Nephron progenitor cell (in vitro differentiated cells): ENCODE data around the gene PAX5.

Source experiments
- DNase-seq: peaks from one replicate; pipeline ENCODE4 v3.0.0; 2021
- H3K27ac Mint-ChIP-seq: 2 replicates; pipeline ENCODE4 v1.8.0; 2021; ENCODE audit warnings: mild to moderate bottlenecking, moderate library complexity, mixed read lengths
- H3K27me3 Mint-ChIP-seq: 2 replicates; pipeline ENCODE4 v1.8.0; 2021; ENCODE audit warnings: mild to moderate bottlenecking, low read depth, mixed read lengths; ENCODE audit not compliant: poor library complexity
- H3K36me3 Mint-ChIP-seq: 2 replicates; pipeline ENCODE4 v1.8.0; 2021; ENCODE audit warnings: low read depth, mixed read lengths
- H3K4me1 Mint-ChIP-seq: 2 replicates; pipeline ENCODE4 v1.8.0; 2021; ENCODE audit warnings: mixed read lengths
- H3K4me3 Mint-ChIP-seq: 2 replicates; pipeline ENCODE4 v1.8.0; 2021; ENCODE audit warnings: mild to moderate bottlenecking, moderate library complexity, mixed read lengths
- H3K9me3 Mint-ChIP-seq: 2 replicates; pipeline ENCODE4 v1.8.0; 2021; ENCODE audit warnings: mild to moderate bottlenecking, moderate library complexity, mixed read lengths
- TF ChIP-seq, protein P1 (sequence below): fragments of 200-600 bp; sonication (generic); IDR thresholded peaks from 2 replicates; pipeline ENCODE4 v1.5.0; 2021; ENCODE audit warnings: antibody characterized with exemption

PAX5 gene

DNA sequence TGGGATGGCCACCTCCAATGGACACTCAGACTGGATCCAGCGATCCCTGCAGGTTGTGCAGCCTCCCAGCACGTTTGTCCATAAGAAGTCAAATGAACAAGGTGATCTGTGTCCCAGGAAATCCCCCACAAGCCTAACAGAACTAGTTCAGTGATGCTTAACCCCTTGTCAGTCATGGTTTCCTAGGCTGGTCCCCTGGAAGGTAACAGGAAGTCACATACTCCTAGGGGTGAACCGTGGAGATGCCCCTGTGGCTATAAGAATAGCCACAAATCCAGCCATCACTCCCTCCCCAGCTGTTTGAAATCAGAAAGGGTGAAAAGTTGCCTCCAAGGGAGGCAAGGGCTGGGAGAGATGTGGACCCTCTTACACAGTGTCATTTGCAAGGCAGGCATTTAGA lies 22.5 kb downstream of the PAX5 start:
- Mint-ChIP-seq H3K27me3 (peaks cover 90% of the 10 kb centered on the region), H3K27ac (no peak overlapping the region), H3K9me3 (no peaks in the 10 kb centered on the region), H3K36me3 (no peaks in the 10 kb centered on the region), H3K4me3 (no peak overlapping the region), H3K4me1 (no peaks in the 10 kb centered on the region)
- TF ChIP-seq, protein P1, sequence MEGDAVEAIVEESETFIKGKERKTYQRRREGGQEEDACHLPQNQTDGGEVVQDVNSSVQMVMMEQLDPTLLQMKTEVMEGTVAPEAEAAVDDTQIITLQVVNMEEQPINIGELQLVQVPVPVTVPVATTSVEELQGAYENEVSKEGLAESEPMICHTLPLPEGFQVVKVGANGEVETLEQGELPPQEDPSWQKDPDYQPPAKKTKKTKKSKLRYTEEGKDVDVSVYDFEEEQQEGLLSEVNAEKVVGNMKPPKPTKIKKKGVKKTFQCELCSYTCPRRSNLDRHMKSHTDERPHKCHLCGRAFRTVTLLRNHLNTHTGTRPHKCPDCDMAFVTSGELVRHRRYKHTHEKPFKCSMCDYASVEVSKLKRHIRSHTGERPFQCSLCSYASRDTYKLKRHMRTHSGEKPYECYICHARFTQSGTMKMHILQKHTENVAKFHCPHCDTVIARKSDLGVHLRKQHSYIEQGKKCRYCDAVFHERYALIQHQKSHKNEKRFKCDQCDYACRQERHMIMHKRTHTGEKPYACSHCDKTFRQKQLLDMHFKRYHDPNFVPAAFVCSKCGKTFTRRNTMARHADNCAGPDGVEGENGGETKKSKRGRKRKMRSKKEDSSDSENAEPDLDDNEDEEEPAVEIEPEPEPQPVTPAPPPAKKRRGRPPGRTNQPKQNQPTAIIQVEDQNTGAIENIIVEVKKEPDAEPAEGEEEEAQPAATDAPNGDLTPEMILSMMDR = no peak
- no peak for DNase-seq

DNA sequence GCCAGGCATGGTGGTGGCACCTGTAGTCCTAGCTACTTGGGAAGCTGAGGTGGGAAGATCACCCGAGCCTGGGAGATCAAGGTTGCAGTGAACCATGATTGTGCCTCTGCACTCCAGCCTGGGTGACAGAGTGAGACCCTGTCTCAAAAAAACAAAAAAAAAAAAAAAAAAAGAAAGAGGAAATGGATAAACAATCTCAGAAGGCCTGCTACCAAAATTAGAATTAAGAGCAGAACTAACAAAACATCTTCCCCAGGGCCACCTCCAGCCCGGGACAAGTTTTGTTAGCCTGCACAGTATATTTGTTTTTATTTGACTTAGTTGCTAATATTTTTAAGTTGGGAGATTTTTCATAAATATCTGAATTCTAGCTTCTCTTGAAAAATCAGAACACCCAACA lies 23.1 kb downstream of the PAX5 start:
- no peak for DNase-seq
- H3K4me1 Mint-ChIP-seq = no peaks in the 10 kb centered on the region
- no peak overlapping the region for H3K4me3 Mint-ChIP-seq
- no peak overlapping the region for H3K27ac Mint-ChIP-seq
- H3K36me3 Mint-ChIP-seq = no peaks in the 10 kb centered on the region
- TF ChIP-seq, protein P1 = no peak
- peaks cover 90% of the 10 kb centered on the region for H3K27me3 Mint-ChIP-seq
- no peaks in the 10 kb centered on the region for H3K9me3 Mint-ChIP-seq

DNA sequence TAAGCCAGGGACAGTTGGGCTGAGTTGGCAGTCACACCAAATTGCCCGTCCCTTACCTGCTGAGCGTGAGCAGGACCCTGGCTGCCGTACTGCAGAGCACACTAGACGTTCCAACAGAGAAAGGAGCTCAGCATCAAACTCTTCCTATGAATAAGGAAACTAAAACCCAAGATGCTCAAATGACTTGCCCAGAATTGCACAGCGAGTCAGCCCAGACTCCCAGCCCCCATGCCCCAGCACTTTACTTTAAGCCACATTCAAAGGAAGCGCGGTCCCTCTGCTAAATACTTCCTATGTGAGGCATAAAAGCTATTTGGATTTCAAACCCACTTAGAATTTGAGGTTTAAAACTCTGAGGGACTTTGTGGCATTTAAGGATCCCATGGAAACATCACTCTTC lies 23.9 kb downstream of the PAX5 start:
- no peaks in the 10 kb centered on the region for H3K9me3 Mint-ChIP-seq
- no peak overlapping the region for H3K4me3 Mint-ChIP-seq
- no peaks in the 10 kb centered on the region for H3K36me3 Mint-ChIP-seq
- no peak overlapping the region for H3K27ac Mint-ChIP-seq
- no peaks in the 10 kb centered on the region for H3K4me1 Mint-ChIP-seq
- TF ChIP-seq, protein P1 = no peak
- H3K27me3 Mint-ChIP-seq = peaks cover 93% of the 10 kb centered on the region
- DNase-seq = no peak

DNA sequence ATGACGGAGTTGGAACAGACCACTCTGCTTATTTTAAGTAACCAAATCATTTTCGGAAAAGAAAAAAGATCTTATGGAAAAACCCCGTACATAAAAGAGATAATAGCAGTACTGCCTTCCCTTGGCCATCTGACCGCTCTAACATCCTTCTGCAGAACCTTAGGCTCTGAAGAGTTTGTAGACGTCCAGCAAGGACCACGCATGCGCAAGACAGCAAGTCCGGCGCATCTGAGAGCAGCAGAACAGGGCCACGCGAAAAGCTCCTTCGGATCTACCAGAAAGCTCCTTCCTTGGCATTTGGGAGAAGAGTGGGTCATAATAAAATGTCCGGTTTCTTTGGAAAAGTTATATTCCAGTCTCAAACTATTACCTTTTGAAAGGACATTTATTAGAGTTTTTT lies 26.8 kb downstream of the PAX5 start:
- TF ChIP-seq, protein P1 = no peak
- H3K4me1 Mint-ChIP-seq = no peaks in the 10 kb centered on the region
- H3K27ac Mint-ChIP-seq = no peak overlapping the region
- H3K36me3 Mint-ChIP-seq = no peaks in the 10 kb centered on the region
- H3K27me3 Mint-ChIP-seq = peaks cover 97% of the 10 kb centered on the region
- no peaks in the 10 kb centered on the region for H3K9me3 Mint-ChIP-seq
- DNase-seq = no peak
- no peak overlapping the region for H3K4me3 Mint-ChIP-seq

DNA sequence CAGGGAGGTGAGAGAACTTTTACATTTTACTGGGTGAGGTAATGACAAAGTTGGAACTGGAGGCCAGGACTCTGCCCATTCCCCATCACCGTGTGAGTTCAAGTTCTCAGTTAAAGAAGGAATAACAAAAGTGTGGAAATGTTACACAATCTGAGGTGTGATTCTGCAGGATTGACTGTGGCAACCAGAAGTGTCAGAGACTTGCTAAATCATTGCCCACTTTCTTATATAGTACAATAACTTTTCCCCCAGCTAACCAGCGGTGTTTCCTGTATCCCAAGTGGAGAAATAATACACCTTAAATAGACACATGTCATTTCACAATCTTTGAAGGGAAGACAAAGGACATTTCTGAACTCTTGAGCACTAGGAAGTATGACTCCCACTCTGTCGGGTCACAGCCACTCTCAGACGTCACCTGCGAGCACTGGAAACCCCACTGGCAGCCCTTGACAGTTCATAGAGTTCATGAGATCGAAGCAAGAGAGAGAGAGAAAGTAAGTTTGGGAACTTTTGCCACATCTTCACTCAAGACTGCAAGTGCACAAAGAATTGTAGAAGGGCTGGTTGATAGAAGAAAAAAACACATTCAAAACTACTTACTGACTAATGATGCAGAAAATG lies 28.4 kb downstream of the PAX5 start:
- TF ChIP-seq, protein P1 = no peak
- H3K4me3 Mint-ChIP-seq = no peak overlapping the region
- no peaks in the 10 kb centered on the region for H3K9me3 Mint-ChIP-seq
- peaks cover 97% of the 10 kb centered on the region for H3K27me3 Mint-ChIP-seq
- H3K27ac Mint-ChIP-seq = no peak overlapping the region
- DNase-seq = no peak
- H3K36me3 Mint-ChIP-seq = no peaks in the 10 kb centered on the region
- H3K4me1 Mint-ChIP-seq = peaks cover 9% of the 10 kb centered on the region

DNA sequence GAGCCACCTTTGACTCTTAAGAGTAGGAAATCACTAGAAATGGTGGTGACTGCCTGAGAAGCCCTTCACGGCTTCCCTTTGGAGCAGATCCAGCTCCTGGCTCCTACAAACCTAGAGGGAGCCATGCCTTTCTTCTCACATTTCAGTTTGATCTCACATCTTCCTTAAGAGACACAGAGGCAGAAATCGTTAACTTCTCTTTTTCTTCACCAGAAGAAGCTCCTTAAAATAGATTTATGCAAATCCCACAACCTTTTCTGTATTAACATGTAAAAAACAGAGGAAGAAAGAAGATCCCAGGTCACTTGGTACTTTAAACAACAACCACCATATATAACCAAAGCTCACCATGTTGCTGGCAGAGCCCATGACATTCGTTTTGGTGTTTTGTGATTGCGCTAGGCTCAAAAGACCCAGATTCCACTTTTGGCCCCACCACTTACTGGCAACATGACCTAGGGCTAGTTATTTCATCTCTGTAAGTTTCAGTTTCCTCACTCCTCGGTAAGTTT lies 29.6 kb downstream of the PAX5 start:
- no peak overlapping the region for H3K27ac Mint-ChIP-seq
- TF ChIP-seq, protein P1 = no peak
- no peak for DNase-seq

More for the DNA sequence above, 29.6 kb downstream of the PAX5 start:
- Mint-ChIP-seq H3K4me1 (peaks cover 9% of the 10 kb centered on the region), H3K36me3 (no peaks in the 10 kb centered on the region), H3K27me3 (peaks cover 99% of the 10 kb centered on the region), H3K9me3 (no peaks in the 10 kb centered on the region), H3K4me3 (no peak overlapping the region)
